Stimulated activated CD8-positive, alpha-beta memory T cell treated with anti-CD3 and anti-CD28 coated beads, Interleukin-4, amount 100 ng/mL, for 4 hours (primary cell): ENCODE measurements around the gene GABRB1.
A peak's percentile ranks its signal among the peaks of the same experiment; 100 is the strongest.

Experiments
- DNase-seq, 2 donors: peaks; one replicate each; pipeline ENCODE4 v3.0.0-alpha.2; 2020; ENCODE audit warnings: low read depth in 2 of 2, low spot score in 1 of 2

The GABRB1 gene

DNA sequence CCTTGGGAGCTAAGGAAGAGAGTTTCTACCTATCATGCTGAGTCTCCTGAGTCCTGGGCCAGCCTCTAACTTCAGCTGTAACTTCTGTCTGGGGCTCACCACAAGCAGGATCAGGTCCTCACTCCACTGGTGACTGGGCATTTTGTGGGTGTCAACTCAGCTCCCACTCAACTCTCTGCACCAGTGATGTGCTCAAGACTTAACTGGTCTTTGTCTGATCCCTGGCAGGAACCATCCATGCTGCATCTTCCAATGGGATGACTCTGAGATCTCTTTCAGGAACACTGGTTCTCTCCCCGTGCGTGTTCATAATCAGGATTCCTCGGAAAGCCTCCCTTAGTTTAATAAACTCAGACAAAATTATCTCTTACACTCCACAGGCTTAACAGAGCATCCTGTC is 349.8 kb downstream of the GABRB1 start:
- DNase-seq = no peak

DNA sequence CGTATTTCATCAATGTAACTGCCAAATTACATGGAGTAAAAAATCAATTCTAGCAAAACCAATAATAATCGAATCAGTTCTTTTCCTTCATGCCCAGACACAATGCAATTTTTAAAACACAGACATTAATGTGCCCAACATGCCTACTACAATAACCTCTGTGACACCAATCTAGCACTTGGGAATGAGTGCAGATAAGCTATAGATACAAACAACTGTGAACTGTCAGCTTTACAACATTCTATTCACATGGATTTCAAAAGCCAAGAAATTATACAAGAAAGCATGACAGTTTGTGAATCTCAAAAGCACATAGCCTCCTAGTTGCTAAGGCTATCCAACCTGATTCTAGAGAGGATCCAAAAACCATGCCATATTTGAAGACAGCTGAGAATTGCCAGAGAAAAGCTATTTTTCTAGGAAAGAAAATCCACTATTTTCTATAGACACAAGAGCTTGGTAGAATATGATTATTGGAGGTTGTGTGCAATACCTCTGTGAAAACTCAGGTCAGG is 351.5 kb downstream of the GABRB1 start:
- DNase-seq = no peak

- DNase-seq = no peak
These were observed 352.6 kb downstream of the GABRB1 start for GRCh38 chr4:47383829-47384427.

GRCh38 chr4:47386146-47386545 is 354.8 kb downstream of the GABRB1 start:
- DNase-seq = no peak

- no peak for DNase-seq
These were observed 355.3 kb downstream of the GABRB1 start for GRCh38 chr4:47386561-47387235.

- DNase-seq = no peak
These were observed 359.2 kb downstream of the GABRB1 start for GRCh38 chr4:47390428-47391125.

- DNase-seq = no peak
These were observed 359.9 kb downstream of the GABRB1 start for GRCh38 chr4:47391256-47391655.

DNA sequence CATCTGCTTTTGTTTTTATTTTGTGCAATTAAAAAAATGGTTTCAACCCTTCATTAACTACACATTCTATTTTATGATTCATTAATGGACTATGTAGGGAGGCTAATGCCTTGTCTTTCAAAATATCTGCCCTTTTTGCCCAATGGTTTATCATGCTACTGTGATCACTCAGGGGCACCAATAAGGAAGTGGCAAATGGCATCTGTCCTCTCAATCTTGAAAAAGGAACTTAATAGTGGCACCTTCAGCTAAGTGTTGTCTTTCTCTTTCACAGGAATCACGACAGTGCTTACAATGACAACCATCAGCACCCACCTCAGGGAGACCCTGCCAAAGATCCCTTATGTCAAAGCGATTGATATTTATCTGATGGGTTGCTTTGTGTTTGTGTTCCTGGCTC is 375.0 kb downstream of the GABRB1 start:
- DNase-seq = no peak

DNA sequence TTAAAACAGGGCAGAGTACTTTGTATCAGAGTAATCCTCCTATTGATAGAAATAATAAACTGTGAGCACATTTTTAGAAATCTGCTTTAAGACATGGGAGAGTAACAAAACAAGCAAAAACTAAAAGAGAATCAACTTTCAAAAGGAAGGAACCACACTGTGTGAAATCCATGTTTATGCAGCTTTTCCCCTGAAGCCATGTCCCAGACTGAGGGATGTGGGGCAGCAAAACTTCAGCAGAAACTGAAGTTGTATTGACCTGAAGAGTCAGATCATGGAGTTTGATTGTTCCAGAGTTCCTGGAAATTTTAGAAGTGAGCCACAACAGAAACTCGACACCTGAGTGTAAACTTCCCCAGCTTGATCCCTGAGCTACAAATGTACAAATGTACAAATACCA is 378.9 kb downstream of the GABRB1 start:
- DNase-seq = no peak

DNA sequence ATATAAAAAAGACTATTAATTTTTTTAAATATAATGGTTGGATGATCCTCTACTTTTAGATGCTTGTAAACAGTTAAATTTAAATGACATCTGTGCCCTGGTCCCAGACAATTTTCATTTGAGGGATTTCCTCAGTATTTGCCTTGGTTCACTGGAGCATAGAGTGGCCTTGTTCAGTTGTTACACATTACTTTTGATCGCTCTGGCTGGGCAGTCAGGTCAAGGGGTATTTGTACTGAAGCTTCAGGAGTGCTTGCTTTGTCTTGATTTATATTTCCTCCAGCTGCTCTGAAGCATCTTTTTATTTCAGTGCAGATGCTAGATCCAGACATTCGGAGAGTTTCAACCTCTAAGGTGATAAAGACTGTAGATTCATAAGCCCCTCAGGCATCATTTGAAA is 382.2 kb downstream of the GABRB1 start:
- DNase-seq = no peak

- DNase-seq = no peak
These were observed 384.4 kb downstream of the GABRB1 start for GRCh38 chr4:47415719-47416118.

GRCh38 chr4:47418147-47418546 is 386.8 kb downstream of the GABRB1 start:
- no peak for DNase-seq

DNA sequence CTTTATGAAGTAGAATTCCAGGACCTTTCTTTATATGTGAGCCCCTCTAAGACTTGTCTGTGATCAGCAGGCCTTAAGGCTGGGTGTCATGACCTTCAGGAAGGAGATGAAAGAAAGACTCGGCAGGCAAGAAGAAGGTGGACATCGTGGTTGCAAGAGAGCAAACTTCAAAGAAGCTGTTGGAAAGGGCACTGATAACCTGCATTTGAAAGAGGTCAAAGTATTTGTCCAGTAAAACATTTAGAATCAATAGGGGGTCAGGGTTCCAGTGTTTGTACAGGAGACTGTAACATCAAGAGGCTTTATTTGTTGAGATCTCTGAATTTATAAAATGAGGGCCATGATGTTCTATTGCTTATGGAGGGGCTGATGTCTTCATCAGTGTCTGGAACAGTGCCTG is 387.9 kb downstream of the GABRB1 start:
- no peak for DNase-seq

- DNase-seq = no peak
These were observed 394.3 kb downstream of the GABRB1 start for GRCh38 chr4:47425628-47426027.

GRCh38 chr4:47427935-47428334 is 396.6 kb downstream of the GABRB1 start:
- DNase-seq = no peak

DNA sequence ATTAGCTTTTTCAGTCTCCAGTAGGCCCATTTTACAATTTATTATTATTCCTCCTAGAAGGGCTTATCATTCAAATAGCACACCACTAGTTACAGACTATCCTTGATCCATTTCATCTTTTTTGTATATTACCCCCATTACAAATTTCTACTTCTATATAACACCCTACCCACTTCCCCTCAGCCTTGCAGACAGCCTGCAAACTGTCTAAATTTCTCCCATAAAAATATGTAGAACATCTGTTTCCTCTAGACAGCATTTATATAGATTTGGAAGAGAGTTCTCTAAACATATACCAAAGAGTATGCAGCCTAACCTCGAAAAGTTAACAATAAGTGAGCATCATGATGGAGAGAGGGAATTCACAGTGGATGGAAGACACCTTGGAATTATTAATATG is 401.4 kb downstream of the GABRB1 start:
- DNase-seq = no peak

DNA sequence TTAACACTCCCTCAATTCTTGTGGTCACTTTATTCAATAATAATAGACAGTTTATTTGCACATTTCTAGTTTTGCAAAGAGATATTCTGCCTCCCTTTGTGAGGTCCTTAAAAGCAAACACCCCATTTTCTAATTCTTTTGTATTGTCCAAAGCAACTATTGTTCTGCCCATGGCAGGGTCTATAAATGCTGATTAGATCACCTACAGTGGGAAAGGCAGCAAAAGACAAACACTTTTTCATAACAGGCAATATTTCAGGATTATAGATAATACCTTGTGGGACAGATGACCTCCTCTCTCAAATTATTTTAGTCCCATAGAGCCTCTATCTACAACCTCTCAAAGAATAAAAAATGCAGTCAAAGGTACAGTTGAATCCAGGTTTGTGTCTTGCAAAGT is 403.6 kb downstream of the GABRB1 start:
- DNase-seq = no peak

- DNase-seq = no peak
These were observed 411.6 kb downstream of the GABRB1 start for GRCh38 chr4:47442980-47443379.

DNA sequence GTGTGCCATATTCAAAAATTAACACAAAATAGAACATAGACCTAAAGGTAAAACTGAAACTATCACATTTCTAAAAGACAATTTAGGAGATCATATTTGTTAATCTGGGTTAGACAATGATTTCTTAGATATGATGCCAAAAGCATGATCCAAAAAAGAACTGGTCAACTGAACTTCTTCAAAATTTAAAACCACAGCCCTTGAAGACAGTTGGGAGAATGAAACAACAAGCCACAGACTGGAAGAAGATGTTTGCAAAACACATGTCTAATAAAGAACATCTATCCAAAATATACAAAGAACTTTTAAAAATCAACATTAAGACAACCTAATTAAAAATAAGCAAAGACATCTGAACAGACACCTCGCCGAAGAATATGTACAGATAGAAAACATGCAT is 412.7 kb downstream of the GABRB1 start:
- no peak for DNase-seq

DNA sequence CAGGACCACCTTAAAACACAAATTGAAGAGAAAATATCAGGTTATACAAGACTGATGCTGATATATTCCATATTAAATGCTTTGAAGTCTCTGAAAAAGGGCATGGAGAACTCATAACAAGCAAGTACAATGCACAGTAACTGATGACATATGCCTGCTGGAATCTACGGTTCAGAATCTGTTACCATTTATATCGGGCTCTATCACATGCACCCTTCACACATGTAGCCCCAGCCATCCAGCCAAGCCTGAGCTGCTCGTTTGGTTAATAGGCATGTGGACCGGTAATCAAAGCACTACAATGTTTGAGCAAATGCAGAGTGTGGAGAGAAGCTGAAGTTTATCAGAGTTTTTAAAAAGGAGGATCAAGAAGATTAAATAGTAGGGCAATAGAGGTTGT is 420.3 kb downstream of the GABRB1 start:
- no peak for DNase-seq

GRCh38 chr4:47462799-47463234 is 431.4 kb downstream of the GABRB1 start:
- DNase-seq = no peak

DNA sequence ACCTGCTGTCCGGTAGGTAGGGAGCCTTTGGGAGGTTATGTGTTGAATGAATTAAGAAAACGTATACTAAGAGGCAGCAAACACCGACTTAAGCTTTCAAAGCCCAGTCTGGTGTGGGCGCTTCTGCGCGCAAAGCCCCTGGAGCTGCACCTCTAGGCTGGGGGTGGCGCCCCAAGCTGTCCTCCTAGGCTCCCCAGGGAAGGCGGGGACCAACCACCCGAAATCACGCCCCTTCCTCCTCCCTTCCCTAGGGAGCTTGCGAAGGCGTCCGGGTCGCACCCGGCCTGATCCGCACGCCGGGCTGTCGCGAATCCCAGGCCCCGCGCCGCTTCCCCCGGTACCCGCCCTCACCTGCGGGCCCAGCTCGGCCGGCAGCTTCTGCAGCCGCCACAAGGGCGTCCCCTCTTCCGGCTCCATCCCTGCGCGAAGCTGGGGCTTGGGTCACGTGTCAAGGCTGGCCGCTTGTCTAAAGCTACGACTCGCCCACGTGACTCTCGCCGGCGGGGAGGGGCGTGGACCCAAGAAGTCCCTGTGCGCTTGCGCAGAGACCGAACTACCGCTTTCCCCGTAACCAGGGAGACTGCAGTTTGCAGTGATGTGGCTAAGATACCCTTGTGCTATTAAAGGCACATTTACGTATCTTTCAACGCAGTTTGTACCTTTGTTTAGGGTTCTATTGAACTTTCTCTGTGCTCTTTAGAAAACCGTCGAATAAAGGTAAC is 432.0 kb downstream of the GABRB1 start, which contains the start of gene COMMD8:
TSS of gene COMMD8 (minus strand) at position 468 of the 722 bp plus-strand sequence. CDS start at position 417, 51 bp downstream.
- peak; percentile 93 to 94 for DNase-seq
